Muscle of arm (tissue), 14 donors: ENCODE data around the gene VEGFC. TPM values are rescaled to one million over a fixed set of nuclear protein-coding genes. Genes with fewer than 3 reads are reported as not detected.

Experiments
- DNase-seq: peaks from one replicate; pipeline ENCODE4 v3.0.0-alpha.2; 2013
- long read RNA-seq, 11 donors: transcript quantifications; one replicate each; lab custom pipeline, GENCODE V29; 2026
- polyA plus RNA-seq, 12 donors: library from polyadenylated mRNA; unstranded; fragments of 120-200 nt; gene quantifications; one replicate each; pipeline ENCODE4 v1.2.1, GENCODE V29; 2013; ENCODE audit not compliant: insufficient read length in 12 of 12

Gene VEGFC, protein sequence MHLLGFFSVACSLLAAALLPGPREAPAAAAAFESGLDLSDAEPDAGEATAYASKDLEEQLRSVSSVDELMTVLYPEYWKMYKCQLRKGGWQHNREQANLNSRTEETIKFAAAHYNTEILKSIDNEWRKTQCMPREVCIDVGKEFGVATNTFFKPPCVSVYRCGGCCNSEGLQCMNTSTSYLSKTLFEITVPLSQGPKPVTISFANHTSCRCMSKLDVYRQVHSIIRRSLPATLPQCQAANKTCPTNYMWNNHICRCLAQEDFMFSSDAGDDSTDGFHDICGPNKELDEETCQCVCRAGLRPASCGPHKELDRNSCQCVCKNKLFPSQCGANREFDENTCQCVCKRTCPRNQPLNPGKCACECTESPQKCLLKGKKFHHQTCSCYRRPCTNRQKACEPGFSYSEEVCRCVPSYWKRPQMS
- 10 to 100 TPM in 6 of 12 donors, 1 to 10 TPM in 5, not detected in 1; 5.7 to 14.3 (median 10.0) TPM for polyA plus RNA-seq
- long read RNA-seq, donor 1, partial matches to known transcripts, result 0 of 1 reads
- long read RNA-seq, donor 1, other reads (novel, unspliced or antisense), result 0 of 1 reads
- long read RNA-seq, donor 2, partial matches to known transcripts, result 0 of 3 reads
- long read RNA-seq, donor 2, other reads (novel, unspliced or antisense), result 0 of 3 reads
- long read RNA-seq, donor 3, result 0 reads
- long read RNA-seq, donor 4, partial matches to known transcripts, result 0 of 2 reads
- long read RNA-seq, donor 4, other reads (novel, unspliced or antisense), result 0 of 2 reads
- long read RNA-seq, donor 5, partial matches to known transcripts, result 0 of 2 reads
- long read RNA-seq, donor 5, other reads (novel, unspliced or antisense), result 0 of 2 reads
- long read RNA-seq, donor 6, partial matches to known transcripts, result 0 of 3 reads
- long read RNA-seq, donor 6, other reads (novel, unspliced or antisense), result 0 of 3 reads
- long read RNA-seq, donor 7, partial matches to known transcripts, result 0 of 1 reads
- long read RNA-seq, donor 7, other reads (novel, unspliced or antisense), result 0 of 1 reads
- long read RNA-seq, donor 8, transcript VEGFC-202 (7 exons, 2,064 nt), result major isoform, 7 of 7 reads
- long read RNA-seq, donor 8, partial matches to known transcripts, result 0 of 7 reads
- long read RNA-seq, donor 8, other reads (novel, unspliced or antisense), result 0 of 7 reads
- long read RNA-seq, donor 9, result 0 reads
- long read RNA-seq, donor 10, partial matches to known transcripts, result 0 of 2 reads
- long read RNA-seq, donor 10, other reads (novel, unspliced or antisense), result 0 of 2 reads
- long read RNA-seq, donor 11, result 0 reads

- no peak for DNase-seq
These were observed at the start of gene VEGFC for GRCh38 chr4:176792326-176793059. TSS of gene VEGFC (minus strand) at chr4:176792922. CDS start at chr4:176792311, 611 bp downstream.

- no peak for DNase-seq
These were observed 49.0 kb upstream of the VEGFC start for GRCh38 chr4:176841711-176842112.

DNA sequence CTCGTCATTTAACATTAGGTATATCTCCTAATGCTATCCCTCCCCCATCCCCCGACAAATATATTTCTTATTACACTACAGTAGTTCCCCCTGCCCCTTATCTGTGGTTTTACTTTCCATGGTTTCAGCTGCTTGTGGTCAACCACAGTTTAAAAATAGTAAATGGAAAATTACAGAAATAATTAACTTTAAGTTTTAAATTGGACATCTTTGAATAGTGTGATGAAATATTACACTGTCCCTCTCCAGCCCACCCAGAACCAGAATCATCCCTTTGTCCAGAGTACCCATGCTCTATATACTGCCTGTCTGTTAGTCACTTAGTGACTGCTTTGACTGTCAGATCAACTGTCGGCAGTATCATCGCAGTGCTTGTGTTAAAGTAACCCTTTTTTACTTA lies 47.4 kb upstream of the VEGFC start:
- no peak for DNase-seq

DNA sequence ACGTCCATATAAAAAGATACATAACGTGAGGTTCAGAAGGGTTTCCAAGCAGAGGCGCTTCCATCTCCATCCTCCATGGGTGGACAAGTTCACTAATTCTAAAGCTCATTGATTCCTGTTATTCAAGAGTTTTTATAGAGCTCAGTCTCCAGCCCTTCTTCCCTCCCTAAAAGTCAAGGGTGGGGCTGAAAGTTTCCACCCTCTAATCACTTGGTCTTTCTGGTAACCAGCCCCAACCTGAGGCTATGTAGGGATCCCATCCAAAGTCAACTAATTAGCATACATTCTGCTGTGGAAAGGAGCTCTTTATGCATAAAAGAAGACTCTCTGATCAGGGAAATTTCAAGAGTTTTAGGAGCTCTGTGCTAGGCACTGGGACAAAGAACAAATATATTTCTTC lies 46.9 kb upstream of the VEGFC start:
- no peak for DNase-seq

DNA sequence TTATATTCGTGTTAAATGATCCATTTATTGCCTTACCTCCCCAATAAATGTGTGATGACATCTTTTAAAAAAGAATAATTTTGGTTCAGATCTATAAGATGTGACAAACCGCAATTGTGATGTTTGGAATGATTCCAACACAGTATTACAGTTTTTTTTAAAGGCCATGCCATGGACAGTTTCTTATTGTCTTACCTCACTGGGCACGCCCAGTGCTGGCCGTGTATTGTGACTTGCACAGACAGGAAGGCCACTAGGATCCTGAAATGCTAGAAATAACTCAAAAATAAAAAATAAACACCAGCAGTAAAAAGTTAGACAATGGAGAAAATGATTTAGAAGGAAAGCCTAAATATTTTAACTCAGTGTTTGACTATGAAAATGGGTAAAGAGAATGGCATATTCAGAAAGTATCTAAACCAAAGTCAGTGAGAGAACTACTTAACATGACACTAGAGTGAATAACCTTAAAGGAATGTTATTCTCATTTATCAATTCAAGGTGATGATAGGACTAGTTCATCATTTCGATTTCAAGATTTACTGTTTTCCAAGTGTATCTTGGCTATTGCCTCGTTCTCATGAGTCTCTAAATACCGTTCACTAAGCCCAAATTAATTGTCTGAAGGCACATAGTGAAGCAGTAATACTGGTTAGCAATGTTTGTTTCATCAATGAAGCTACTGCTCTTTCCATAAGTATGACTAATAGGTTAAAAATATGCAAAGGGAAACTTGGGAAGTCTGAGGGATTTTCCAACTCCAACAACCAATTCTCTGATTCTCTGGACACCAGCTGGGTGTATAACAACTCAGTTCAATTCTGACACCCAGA lies 46.1 kb upstream of the VEGFC start:
- DNase-seq, result no peak

DNA sequence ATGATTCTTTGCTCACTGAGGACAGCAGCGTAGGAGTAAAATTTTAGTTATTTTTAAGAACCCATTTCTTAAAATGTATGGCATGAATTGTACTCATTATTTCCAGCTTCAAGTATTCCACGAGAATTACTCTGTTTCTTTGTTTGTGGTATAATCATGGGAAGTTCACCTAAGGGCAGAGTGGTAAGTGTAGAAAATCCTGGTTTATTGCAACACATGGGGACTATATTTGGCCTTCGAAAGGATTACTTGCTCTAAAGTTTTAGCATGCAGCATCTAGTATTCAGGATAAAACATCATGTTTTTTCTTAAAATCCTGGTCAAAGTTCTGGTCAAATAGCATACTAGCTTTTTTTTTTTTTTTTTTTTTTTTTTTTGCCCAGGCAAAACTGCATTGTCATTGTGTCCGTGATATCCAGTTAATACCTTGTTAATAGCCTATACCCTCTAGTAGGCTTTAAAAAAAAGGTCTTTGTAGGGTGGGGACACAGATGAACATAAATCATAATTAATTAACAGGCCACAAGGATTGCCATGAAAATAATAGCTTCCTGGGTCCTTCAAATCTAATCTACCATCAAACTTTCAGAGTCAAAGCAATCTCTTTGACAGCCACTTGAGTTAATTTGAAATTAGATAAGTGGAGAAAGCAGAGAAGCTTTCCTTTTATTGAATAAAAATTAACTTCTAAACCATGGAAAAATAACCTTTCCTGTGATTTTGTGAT lies 44.6 kb upstream of the VEGFC start:
- no peak for DNase-seq

DNA sequence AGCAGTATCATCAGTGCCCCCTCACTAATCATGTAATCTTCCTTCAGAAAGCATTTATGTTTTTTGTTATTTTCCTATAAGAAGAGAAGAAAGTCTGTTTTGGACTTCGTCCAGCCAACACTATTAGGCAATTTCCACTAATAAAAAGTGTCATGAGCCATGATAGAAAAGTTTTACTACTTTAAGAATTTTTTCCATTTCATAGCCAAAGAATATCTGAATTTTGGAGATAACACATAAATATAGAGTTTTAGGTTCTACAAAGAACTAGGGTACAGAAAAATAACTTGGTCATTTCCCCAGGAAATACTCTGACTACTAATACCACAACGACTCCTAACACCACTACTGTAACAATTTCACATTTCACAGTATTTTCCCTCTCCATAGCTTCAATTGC lies 41.8 kb upstream of the VEGFC start:
- DNase-seq, result no peak

GRCh38 chr4:176833400-176834175 lies 40.9 kb upstream of the VEGFC start:
- DNase-seq, result no peak

DNA sequence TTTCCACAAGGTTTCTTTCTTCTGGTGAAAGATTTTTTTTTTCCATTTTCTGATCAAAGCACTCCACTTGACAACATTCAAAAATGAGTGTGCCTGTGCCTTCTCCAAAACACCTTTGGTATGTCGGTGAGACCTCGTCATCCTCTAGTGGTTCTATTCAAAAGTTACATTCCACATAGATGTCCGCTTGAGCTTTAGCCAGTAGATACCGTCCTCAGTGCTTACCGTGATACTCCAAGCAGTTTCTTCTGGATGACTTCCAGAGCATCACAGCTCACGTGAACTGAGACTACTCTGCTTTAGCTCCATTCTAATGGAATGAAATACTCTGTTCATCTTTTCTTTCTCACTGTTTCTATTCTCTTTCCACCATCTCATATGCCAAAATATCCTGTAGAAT lies 38.2 kb upstream of the VEGFC start:
- no peak for DNase-seq

DNA sequence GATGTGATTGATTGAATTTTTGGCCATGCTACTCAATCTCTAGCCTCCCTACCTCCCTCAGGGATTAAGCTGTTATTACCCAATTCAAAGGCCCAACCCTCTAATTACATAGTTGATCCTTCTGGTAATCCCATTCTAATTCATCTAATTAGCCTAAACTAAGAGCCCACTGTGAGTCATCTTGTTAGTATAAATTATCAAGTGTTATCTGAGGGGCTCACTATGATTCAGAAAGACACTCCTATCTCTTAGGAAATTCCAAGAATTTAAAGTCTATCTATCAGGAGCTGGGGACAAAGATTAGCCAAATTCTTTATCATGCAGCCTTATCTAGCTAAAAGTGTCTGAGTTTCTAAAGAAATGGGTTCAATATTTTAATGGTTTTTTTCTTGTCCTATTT lies 32.9 kb upstream of the VEGFC start:
- DNase-seq, result no peak

DNA sequence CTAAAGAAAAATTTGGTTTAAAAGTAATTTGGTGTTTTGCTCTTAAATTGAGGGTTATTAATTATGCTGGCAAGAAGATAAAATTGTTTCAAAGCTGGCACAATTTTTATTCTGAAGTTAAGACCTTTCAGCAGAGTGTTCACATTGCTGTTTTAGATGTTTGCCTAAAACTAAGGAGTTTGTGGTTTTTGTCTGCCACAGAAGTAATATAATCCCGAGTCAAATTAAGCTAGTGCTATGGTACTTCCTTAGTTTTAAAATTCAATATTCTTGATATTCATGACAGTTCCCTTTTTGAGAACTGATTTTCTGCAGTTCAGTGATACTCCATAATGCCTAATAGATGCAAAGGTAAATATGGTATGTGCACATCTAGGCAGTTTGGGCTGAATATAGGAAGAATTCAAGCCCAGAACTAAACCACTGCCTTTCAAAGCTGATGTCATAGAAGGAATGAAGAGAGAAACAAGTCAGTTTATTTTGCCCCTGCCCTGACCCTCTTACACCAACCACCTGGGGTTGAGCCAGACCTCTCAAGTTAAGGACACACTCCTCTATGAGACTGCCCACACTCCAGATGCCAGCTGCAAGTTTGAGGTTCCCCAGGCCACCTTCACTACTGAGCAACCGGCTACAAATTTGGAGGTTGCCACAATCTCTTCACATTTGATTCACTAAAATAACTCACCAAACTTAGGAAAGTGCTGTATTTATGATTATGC lies 32.1 kb upstream of the VEGFC start:
- DNase-seq, result no peak

DNA sequence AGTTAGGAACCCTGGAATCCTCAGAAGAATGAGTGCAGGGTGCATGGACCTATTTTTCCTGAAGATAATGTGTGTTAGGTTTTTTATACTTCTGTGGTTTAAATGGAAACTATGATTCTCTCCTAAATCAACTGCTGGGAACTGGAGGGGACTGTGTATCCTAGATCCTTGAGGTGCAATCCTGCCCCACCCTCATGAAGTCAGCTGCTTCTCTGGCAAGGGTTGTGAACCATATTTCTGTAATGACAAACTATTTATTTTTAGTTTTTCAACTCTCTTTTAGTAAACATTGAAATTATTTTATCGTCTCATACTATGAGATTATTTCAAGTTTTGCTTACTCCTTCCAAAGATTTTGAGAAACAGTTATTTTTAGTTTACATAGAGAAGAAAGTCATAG lies 25.8 kb upstream of the VEGFC start:
- no peak for DNase-seq

GRCh38 chr4:176817204-176817603 lies 24.5 kb upstream of the VEGFC start:
- no peak for DNase-seq

DNA sequence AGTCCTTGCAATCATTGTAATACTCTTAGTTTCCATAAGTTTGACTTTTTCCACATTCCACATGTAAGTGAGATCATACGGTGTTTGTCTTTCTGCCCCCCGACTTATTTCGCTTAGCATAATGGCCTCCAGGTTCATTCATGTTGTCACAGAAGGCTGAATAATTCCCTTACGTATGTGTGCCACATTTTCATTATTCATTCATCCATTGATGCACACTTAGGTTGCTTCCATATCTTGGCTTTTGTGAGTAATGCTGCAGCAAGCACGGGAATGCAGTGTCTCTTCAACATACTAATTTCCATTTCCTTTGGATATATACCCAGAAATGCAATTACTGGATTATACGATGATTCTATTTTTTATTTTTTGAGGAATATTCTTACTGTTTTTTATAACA lies 22.0 kb upstream of the VEGFC start:
- no peak for DNase-seq

GRCh38 chr4:176810481-176811249 lies 17.9 kb upstream of the VEGFC start:
- no peak for DNase-seq

GRCh38 chr4:176806778-176807375 lies 14.2 kb upstream of the VEGFC start:
- DNase-seq, result no peak

GRCh38 chr4:176805155-176805554 lies 12.4 kb upstream of the VEGFC start:
- DNase-seq, result no peak
